Lower leg skin (tissue), 4 donors: Measurements from ENCODE around the gene RAX2. TPM values are rescaled to one million over a fixed set of nuclear protein-coding genes. Genes with fewer than 3 reads are reported as not detected.
"Not testable (repeated sequence)": the region's sequence is repeated elsewhere in the genome, so short reads cannot be mapped to it uniquely, and the experiment has no call there.

Experiments used
- DNase-seq, 2 donors: peaks; one replicate each; pipeline ENCODE4 v3.0.0-alpha.2; 2019; ENCODE audit warnings: low spot score in 2 of 2
- H3K4me3 ChIP-seq: fragments of 200-600 bp; sonication (generic); 2 replicates; pipeline ENCODE4 v1.5.1; 2017; ENCODE audit warnings: mild to moderate bottlenecking, low read depth; ENCODE audit not compliant: poor library complexity, severe bottlenecking
- POLR2A ChIP-seq, 2 donors: fragments of 450-650 bp; IDR thresholded peaks; one replicate each; pipeline ENCODE4 v1.6.1; 2016 to 2017; ENCODE audit warnings: antibody characterized with exemption in 2 of 2, mild to moderate bottlenecking in 1 of 2, moderate library complexity in 1 of 2
- WGBS, 2 donors: methylation state at CpG; one replicate each; pipeline ENCODE4 v1.1.5; 2018; 5-methylcytosine and 5-hydroxymethylcytosine counted together
- intact Hi-C: fragments of 100-400 bp; cut with DNase I; formaldehyde crosslinking; loops from one replicate; pipeline ENCODE4 v1.15.0; 2023; ENCODE audit warnings: low total_unique reads
- total RNA-seq, 4 donors: library from RNA; depleted of rRNA; stranded (reverse); fragments of >200 nt; gene quantifications; one replicate each; pipeline ENCODE4 v1.1.0, GENCODE V29; 2016
- TF ChIP-seq, protein P1 (sequence below), 3 donors: fragments of 450-650 bp; IDR thresholded peaks; one replicate each; pipeline ENCODE4 v1.5.1; 2016; ENCODE audit warnings: antibody characterized with exemption in 3 of 3, mild to moderate bottlenecking in 3 of 3, moderate library complexity in 2 of 3

The RAX2 gene
- total RNA-seq, 4 donors from 2014 or later: not detected

DNA sequence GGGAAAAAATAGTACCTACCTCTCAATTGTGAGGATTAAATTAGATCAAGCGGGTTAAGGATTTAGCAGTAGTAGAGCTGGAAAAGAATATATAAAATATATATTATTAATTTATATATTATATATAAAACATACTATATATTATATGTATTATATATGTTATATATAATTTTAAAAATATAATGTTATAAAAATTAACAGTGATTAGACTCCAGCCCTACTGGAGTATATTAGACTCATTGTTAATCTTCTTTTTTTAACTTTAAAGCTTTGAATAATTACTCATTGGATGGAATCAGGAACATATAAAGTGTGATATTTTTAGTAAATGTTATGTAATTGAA is 9.9 kb downstream of the RAX2 start:
- DNase-seq: no peak
- intact Hi-C loops: no loop called here
- H3K4me3 ChIP-seq: no peak overlapping the region
- TF ChIP-seq, protein P1, sequence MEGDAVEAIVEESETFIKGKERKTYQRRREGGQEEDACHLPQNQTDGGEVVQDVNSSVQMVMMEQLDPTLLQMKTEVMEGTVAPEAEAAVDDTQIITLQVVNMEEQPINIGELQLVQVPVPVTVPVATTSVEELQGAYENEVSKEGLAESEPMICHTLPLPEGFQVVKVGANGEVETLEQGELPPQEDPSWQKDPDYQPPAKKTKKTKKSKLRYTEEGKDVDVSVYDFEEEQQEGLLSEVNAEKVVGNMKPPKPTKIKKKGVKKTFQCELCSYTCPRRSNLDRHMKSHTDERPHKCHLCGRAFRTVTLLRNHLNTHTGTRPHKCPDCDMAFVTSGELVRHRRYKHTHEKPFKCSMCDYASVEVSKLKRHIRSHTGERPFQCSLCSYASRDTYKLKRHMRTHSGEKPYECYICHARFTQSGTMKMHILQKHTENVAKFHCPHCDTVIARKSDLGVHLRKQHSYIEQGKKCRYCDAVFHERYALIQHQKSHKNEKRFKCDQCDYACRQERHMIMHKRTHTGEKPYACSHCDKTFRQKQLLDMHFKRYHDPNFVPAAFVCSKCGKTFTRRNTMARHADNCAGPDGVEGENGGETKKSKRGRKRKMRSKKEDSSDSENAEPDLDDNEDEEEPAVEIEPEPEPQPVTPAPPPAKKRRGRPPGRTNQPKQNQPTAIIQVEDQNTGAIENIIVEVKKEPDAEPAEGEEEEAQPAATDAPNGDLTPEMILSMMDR (IDR thresholded peaks at IDR 0.05): no peak
- no peak for TF ChIP-seq POLR2A (IDR thresholded peaks at IDR 0.05)
- WGBS, 2 donors: 42 to 49% methylated on average over 1 of the region's 1 CpG

DNA sequence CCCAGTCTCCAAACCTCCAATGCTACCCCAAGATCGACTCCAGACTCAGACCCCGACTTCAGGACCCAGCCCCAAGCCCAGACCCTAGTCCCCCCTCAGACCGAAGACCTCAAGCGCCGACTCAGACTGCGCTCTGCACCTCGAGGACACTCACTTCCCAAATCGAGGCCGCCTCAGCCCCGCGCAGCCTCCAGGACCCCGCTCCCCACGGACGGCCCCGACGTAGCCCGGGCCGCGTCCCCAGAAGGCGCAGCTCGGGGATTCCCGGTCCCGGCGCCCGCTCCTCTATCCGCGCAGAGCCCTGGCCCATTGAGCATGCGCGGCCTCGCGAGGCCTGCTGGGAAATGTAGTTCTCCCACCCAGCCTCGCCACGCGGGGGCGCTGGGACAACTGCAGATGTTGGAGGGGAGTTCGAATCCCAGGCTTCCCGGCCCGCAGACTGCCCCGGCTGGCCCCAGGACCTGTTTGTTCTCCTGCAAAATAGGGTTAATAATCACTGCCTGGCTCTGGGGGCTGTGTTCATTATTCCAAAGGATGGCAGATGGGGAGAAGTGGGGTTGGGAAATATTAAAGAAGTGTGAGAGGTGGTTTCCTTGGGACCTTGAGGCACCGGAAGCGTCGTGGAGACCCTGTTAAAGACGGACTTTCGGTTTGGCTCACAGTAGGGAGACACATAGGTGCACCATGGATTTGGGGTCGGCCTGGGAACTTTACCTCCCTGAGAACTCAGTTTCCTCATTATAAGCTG is 10.5 kb downstream of the RAX2 start, which contains the start of gene APBA3:
APBA3 (minus strand) TSS at position 311 of the 748 bp plus-strand sequence. CDS start 1,428 bp downstream, outside the sequence.
- intact Hi-C loops: no loop called here
- DNase-seq: peak; percentile 85 to 98
- H3K4me3 ChIP-seq: peak within 1 kb of the TSS; percentile 61
- TF ChIP-seq, protein P1 (IDR thresholded peaks at IDR 0.05): peak in 1 of 3 donors; percentile 80
- no peak for TF ChIP-seq POLR2A (IDR thresholded peaks at IDR 0.05)
- 2 to 6% methylated on average over 39 to 45 of the region's 45 CpGs for WGBS, 2 donors

DNA sequence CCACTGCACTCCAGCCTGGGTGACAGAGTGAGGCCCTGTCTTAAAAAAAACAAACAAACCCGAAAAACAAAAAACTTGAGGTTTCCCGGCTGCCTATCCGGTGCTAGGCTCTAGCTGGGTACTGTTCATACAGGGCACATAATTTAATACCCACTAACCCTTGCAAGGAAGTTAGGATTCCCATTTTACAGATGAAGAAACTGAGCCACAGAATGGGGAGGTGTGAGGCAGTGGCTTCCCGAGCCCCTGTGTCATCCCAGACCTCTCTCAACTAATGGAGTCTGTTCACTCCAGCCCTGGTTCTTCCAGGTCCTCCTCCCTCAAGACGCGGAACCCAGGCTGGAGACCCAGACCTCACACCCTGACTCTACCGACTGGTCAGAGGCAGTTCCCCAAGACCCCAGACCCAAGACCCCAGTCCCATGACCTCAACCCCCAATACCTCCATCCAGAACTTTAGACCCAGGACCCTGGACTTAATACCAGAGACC is 11.1 kb downstream of the RAX2 start:
- DNase-seq: no peak
- H3K4me3 ChIP-seq: peak overlapping the region; percentile 61
- WGBS, 2 donors: 28 to 33% methylated on average over 7 of the region's 7 CpGs
- TF ChIP-seq POLR2A (IDR thresholded peaks at IDR 0.05): no peak
- TF ChIP-seq, protein P1 (IDR thresholded peaks at IDR 0.05): no peak
- intact Hi-C loops: no loop called here

DNA sequence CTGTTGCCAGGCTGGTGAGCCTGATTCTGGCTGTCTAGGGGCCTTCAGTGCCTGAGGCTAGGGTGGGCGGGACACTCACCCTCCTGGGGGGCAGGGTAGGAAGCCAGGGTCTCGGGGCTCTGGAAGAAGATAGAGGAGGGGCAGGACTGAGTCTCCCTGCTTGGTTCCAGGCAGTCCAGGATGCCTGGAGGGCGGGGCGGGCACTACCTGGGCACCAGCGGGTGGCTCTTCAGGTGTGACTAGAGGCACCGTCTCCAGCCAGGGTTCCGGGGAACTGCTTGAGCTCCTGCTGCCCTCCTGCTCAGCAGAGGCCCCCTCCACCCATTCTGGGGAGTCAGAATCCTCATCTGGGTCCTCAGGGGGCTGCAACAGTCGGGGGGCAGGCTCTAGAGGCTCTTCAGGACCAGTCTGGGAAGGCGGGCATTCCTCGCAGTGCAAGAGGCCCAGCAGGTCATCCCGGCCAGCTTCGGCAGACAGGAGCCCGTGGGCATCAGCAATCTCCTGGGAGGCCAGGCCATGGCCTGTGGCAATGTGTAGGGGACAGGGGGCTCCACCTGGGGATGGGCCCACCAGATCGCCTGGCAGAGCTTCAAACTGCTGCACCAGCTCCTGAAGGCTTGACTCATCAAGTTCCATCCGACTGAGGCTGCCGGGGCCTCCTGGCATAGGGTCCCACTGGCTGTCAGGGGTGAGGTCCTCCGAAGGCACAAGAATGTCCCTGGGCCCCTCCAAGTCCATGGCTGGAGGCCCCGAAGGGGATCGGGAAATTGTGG is 12.4 kb downstream of the RAX2 start:
- no peak for TF ChIP-seq POLR2A (IDR thresholded peaks at IDR 0.05)
- TF ChIP-seq, protein P1 (IDR thresholded peaks at IDR 0.05): no peak
- H3K4me3 ChIP-seq: no peak overlapping the region
- DNase-seq: no peak
- intact Hi-C loops: no loop called here
- 83 to 88% methylated on average over 10 to 17 of the region's 19 CpGs for WGBS, 2 donors

DNA sequence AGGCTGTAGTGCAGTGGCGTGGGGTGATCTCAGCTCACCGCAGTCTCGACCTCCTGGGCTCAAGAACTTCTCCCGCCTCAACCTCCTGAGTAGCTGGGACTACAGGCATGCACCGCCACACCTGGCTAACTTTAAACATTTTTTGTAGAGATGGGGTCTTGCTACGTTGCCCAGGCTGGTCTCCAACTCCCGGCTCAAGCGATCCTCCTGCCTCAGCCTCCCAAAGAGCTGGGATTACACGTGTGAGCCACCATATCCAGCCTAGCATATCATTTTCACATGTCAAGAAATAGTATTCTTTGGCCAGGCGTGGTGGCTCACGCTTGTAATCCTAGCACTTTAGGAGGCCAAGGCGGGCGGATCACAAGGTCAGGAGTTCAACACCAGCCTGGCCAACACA is 13.7 kb downstream of the RAX2 start:
- WGBS, 2 donors: 97 to 98% methylated on average over 13 of the region's 13 CpGs
- H3K4me3 ChIP-seq, DNase-seq, intact Hi-C loops: not testable (repeated sequence)

DNA sequence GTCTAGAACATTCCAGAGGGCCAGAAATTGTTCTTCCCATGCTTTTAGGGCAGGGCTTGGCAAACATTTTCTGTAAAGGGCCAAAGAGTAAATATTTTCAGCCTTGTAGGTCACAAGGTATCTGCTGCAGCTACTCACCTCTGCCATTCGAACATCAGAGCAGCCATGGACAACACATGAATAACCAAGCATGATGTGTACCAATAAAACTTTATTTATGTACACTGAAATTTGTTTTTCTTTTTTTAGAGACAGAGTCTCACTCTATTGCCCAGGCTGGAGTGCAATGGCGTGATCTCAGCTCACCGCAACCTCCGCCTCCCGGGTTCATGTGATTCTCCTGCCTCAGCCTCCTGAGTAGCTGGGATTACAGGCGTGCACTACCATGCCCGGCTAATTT is 14.3 kb downstream of the RAX2 start:
- intact Hi-C loops, H3K4me3 ChIP-seq, DNase-seq: not testable (repeated sequence)
- 97 to 99% methylated on average over 7 of the region's 7 CpGs for WGBS, 2 donors
